Measurements from ENCODE around the gene SNX1. TPM values are rescaled to one million over a fixed set of nuclear protein-coding genes. Genes with fewer than 3 reads are reported as not detected.
A peak's percentile ranks its signal among the peaks of the same experiment; 100 is the strongest.

SNX1 gene
- total and polyA plus RNA-seq, 10 of the 15 experiments (the other 5 are each of a cell fraction or from before 2014, with no cell fraction given), result 17.8 to 115 (median 96.3) TPM

DNA sequence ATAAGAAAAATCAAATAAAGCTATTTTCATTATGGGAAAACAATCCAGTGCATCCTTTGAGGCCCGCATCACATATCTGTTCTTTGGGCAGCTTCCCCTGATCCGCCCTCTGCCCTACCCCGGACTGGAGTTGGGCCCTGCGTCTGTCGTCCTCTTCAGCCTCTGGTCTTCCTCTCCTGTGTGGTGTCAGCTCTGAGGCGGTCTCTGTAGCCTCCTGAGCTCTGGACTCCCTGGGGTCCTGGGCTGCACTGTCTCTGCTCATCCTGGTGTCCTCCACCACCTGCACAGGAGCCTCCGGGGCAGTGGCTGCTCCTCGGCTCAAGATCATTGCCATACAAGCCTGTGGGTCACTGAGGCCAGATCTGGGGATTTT, 48.4 kb downstream of the SNX1 start:
- 0% methylated on average over 8 of the region's 8 CpGs for WGBS (ENCODE audit: insufficient coverage, insufficient replicate concordance, low lambda C conversion rate, missing lambda C conversion rate)
- 0 out of 2 replicates have a peak, but pooled peaks have one; percentile 21 for TF ChIP-seq HDGF (IDR thresholded peaks at IDR 0.05)
- TF ChIP-seq TCF12 (IDR thresholded peaks at IDR 0.05; ENCODE audit: low read depth, low read length), result no peak
- peak overlapping the region; percentile 21; the same call in 1 of the 2 replicates for H3K4me3 ChIP-seq
- H3K4me2 ChIP-seq (ENCODE audit: control insufficient read depth, insufficient read depth), result peak overlapping the region; percentile 93
- no peak for FAIRE-seq
- H3K4me1 ChIP-seq (ENCODE audit: control insufficient read depth, insufficient read depth, low read length), result peaks cover 38% of the 10 kb centered on the region
- ChIA-PET SMC1A (ENCODE audit: uncharacterized antibody, unreplicated experiment) (interaction anchor here (0.6 to 2.2 kb wide), 16 partner anchors 8 to 535 kb away, joined by 3 to 9 read pairs (median 6); partner anchors contain the start of genes CIAO2A and SNX1), RAD21 (ENCODE audit: unreplicated experiment) (interaction anchor here (0.9 to 3.2 kb wide), 12 partner anchors 10 to 212 kb away, joined by 3 to 29 read pairs (median 4); partner anchors contain the start of genes CIAO2A, CSNK1G1 and DAPK2), CTCF (interaction anchor here (0.5 to 5.3 kb wide), 10 partner anchors 11 to 584 kb away, joined by 3 to 98 read pairs (median 4); partner anchors contain the start of genes CIAO2A and PPIB), POLR2A (interaction anchor here (1.6 to 3.0 kb wide), 7 partner anchors 9 to 54 kb away, joined by 6 to 17 read pairs (median 8); partner anchors contain the start of genes PPIB and SNX1)
- in situ Hi-C loops (cut with MboI), result no loop called here
- H3K9me3 ChIP-seq (replicated peaks; ENCODE audit: control insufficient read depth, insufficient read depth, low read length), result no peaks in the 10 kb centered on the region
- DNase-seq (ENCODE audit: low read depth, low spot score), result no peak
- H4K20me1 ChIP-seq (ENCODE audit: control insufficient read depth, insufficient read depth), result no peaks in the 10 kb centered on the region
- peak overlapping the region; percentile 80 for H3K9ac ChIP-seq (ENCODE audit: control insufficient read depth, insufficient read depth, low read length)
- intact Hi-C loops (cut with micrococcal nuclease; ENCODE audit: unreplicated experiment), result no loop called here
- H3K27me3 ChIP-seq (replicated peaks in 1 of 2; ENCODE audit: control insufficient read depth in 2 of 2, insufficient read depth in 2 of 2, low read length in 1 of 2), result no peaks in the 10 kb centered on the region
- H2AFZ ChIP-seq (ENCODE audit: control insufficient read depth, low read depth, low read length), result peak overlapping the region; percentile 62; the same call in 1 of the 2 replicates
- peak overlapping the region; percentile 92 for H3K27ac ChIP-seq (ENCODE audit: control insufficient read depth, insufficient read depth)
- H3K79me2 ChIP-seq (ENCODE audit: control insufficient read depth, insufficient read depth, low read length), result no peaks in the 10 kb centered on the region
- BruUV-seq (replicated peaks), result TSS peak; percentile 73
- peaks cover 5 to 11% of the 10 kb centered on the region in 2 experiments for H3K36me3 ChIP-seq (ENCODE audit: control insufficient read depth in 2 of 2, insufficient read depth in 2 of 2, low read length in 1 of 2)
- ATAC-seq, result no peak

DNA sequence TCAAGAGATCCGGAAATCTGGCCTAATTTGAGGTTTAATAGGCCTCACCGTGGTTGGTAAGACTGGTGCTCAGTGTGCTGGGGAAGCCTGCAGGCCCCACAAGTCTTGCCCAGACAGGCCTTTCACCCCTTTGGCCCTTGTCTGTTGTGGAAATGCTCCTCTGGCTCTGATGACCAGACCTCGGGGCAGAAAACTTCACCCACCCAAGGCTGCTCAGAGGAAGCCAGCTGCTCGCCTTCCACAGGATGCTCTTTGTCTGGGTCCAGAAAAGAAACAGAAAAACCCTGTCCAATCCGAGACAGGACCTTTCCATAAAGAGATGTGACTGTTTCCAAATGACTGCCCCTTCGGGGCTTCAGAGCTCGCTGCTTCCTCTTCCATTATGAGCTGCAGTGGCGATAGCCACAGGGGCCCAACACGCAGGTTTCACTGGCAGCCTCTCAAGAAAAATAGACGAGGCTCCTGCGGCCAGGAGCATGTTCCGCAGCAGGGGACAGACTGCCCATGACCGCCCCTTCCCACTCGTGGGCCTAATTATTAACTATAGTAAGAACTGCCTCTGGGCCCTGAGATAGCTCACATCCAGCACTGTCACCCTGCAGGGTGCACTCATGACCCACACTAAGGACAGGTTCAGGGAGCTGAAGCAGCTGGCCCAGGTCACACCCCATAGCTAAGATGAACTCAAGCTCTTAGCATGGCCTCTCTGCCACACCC, 48.9 kb downstream of the SNX1 start:
- Histone ChIP-seq H3K36me3 (ENCODE audit: control insufficient read depth in 2 of 2, insufficient read depth in 2 of 2, low read length in 1 of 2) (peaks cover 5 to 11% of the 10 kb centered on the region in 2 experiments), H2AFZ (ENCODE audit: control insufficient read depth, low read depth, low read length) (peak overlapping the region; percentile 62), H3K9ac (ENCODE audit: control insufficient read depth, insufficient read depth, low read length) (peak overlapping the region; percentile 80), H4K20me1 (ENCODE audit: control insufficient read depth, insufficient read depth) (no peaks in the 10 kb centered on the region), H3K9me3 (replicated peaks; ENCODE audit: control insufficient read depth, insufficient read depth, low read length) (no peaks in the 10 kb centered on the region), H3K4me2 (ENCODE audit: control insufficient read depth, insufficient read depth) (peak overlapping the region; percentile 93), H3K27ac (ENCODE audit: control insufficient read depth, insufficient read depth) (peak overlapping the region; percentile 92), H3K4me3 (peak overlapping the region; percentile 21; the same call in 1 of the 2 replicates), H3K4me1 (ENCODE audit: control insufficient read depth, insufficient read depth, low read length) (peaks cover 42% of the 10 kb centered on the region), H3K79me2 (ENCODE audit: control insufficient read depth, insufficient read depth, low read length) (no peaks in the 10 kb centered on the region), H3K27me3 (replicated peaks in 1 of 2; ENCODE audit: control insufficient read depth in 2 of 2, insufficient read depth in 2 of 2, low read length in 1 of 2) (no peaks in the 10 kb centered on the region)
- POLR2A ChIA-PET, result interaction anchor here (0.7 to 3.0 kb wide), 13 partner anchors 8 to 102 kb away, joined by 3 to 17 read pairs (median 7); partner anchors contain the start of genes CIAO2A, PPIB and SNX1
- intact Hi-C loops (cut with micrococcal nuclease; ENCODE audit: unreplicated experiment) (no loop called here), in situ Hi-C loops (cut with MboI) (no loop called here)
- ATAC-seq, result peak; percentile 91
- DNase-seq (ENCODE audit: low read depth, low spot score), result peak; percentile 79
- SMC1A ChIA-PET (ENCODE audit: uncharacterized antibody, unreplicated experiment), result interaction anchor here (0.6 to 2.2 kb wide), 19 partner anchors 8 to 535 kb away, joined by 3 to 9 read pairs (median 5); partner anchors contain the start of genes CIAO2A and SNX1
- BruUV-seq (replicated peaks), result no TSS peak
- CTCF ChIA-PET, result interaction anchor here (0.5 to 5.3 kb wide), 14 partner anchors 10 to 584 kb away, joined by 3 to 98 read pairs (median 4); partner anchors contain the start of genes CIAO2A and PPIB
- FAIRE-seq, result peak; percentile 91
- WGBS (ENCODE audit: insufficient coverage, insufficient replicate concordance, low lambda C conversion rate, missing lambda C conversion rate), result under 1% methylated on average over 14 of the region's 14 CpGs
- RAD21 ChIA-PET (ENCODE audit: unreplicated experiment), result interaction anchor here (0.5 to 3.2 kb wide), 17 partner anchors 9 to 520 kb away, joined by 3 to 29 read pairs (median 4); partner anchors contain the start of genes CIAO2A, CSNK1G1, PPIB and SNX1
- TF ChIP-seq ZZZ3 (IDR thresholded peaks at IDR 0.05; ENCODE audit: control insufficient read depth, insufficient read length, low read depth) (no peak), MEF2B (IDR thresholded peaks at IDR 0.05; ENCODE audit: partially characterized antibody, poor library complexity, severe bottlenecking) (peak; percentile 41), SREBF2 (IDR thresholded peaks at IDR 0.05; ENCODE audit: low read length) (no peak), PAX8 (IDR thresholded peaks at IDR 0.05) (no peak), NRF1 (conservative IDR thresholded peaks at IDR 0.05; ENCODE audit: low read depth, low read length) (no peak), TCF12 (IDR thresholded peaks at IDR 0.05; ENCODE audit: low read depth, low read length) (peak; percentile 54; the same call in 1 of the 2 replicates), CBX5 (IDR thresholded peaks at IDR 0.05; ENCODE audit: low read depth) (no peak; the same call in 1 of the 2 replicates), SMC3 (IDR thresholded peaks at IDR 0.05; ENCODE audit: borderline replicate concordance, low read length) (0 out of 2 replicates have a peak, but pooled peaks have one; percentile 8), YY1 (IDR thresholded peaks at IDR 0.05; ENCODE audit: low read depth, low read length) (peak; percentile 37), DPF2 (IDR thresholded peaks at IDR 0.05) (no peak; the same call in none of the 2 replicates), IKZF1 (conservative IDR thresholded peaks at IDR 0.05) (peak; percentile 78)
- TF ChIP-seq, protein P1, sequence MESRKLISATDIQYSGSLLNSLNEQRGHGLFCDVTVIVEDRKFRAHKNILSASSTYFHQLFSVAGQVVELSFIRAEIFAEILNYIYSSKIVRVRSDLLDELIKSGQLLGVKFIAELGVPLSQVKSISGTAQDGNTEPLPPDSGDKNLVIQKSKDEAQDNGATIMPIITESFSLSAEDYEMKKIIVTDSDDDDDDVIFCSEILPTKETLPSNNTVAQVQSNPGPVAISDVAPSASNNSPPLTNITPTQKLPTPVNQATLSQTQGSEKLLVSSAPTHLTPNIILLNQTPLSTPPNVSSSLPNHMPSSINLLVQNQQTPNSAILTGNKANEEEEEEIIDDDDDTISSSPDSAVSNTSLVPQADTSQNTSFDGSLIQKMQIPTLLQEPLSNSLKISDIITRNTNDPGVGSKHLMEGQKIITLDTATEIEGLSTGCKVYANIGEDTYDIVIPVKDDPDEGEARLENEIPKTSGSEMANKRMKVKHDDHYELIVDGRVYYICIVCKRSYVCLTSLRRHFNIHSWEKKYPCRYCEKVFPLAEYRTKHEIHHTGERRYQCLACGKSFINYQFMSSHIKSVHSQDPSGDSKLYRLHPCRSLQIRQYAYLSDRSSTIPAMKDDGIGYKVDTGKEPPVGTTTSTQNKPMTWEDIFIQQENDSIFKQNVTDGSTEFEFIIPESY (IDR thresholded peaks at IDR 0.05), result no peak

Data from GM12878 (cell line).